HepG2 (cell line): ENCODE measurements around the gene PODXL2. TPM values are rescaled to one million over a fixed set of nuclear protein-coding genes. Genes with fewer than 3 reads are reported as not detected.
A peak's percentile ranks its signal among the peaks of the same experiment; 100 is the strongest.

Source experiments
- ATAC-seq: fragments of 200-7000 bp; cut with Tn5 transposase; 3 replicates; pipeline ENCODE4 v1.9.1; 2020; ENCODE audit warnings: mild to moderate bottlenecking, moderate library complexity
- BruUV-seq: library from RNA; stranded (reverse); fragments of 400-500 nt; replicated peaks from 2 replicates; lab custom pipeline; 2021; lab: Mats Ljungman, UMichigan
- CTCF ChIA-PET: fragments of 300-600 bp; formaldehyde crosslinking; extraction: SDS; loops from one replicate; lab custom pipeline; 2021; ENCODE audit warnings: low total read pairs, inconsistent platforms, low intra/inter-chr PET ratio; lab: Yijun Ruan, JAX
- POLR2A ChIA-PET: fragments of 350-600 bp; sonication (Branson Sonifier 250); formaldehyde crosslinking; loops from one replicate; lab custom pipeline; 2020; ENCODE audit warnings: antibody characterized with exemption, inconsistent platforms; lab: Yijun Ruan, JAX
- DNase-seq: peaks from one replicate; pipeline ENCODE4 v3.0.0-alpha.2; 2015; ENCODE audit warnings: low spot score
- FAIRE-seq: peaks from 3 replicates; lab custom pipeline; 2011; peaks lifted over from hg19 to GRCh38; lab: Jason Lieb, UNC
- H2AFZ ChIP-seq: one replicate; pipeline ENCODE4 v1.6.1; 2011; ENCODE audit warnings: low read length, inconsistent platforms
- H3K27ac ChIP-seq: fragments of 300-600 bp; 3 replicates; pipeline ENCODE4 v1.8.0; 2011; ENCODE audit warnings: mixed run types, mild to moderate bottlenecking, mixed read lengths, low read length, inconsistent platforms; ENCODE audit not compliant: insufficient read depth; ENCODE audit errors: extremely low read length
- H3K27me3 ChIP-seq, 2 experiments: fragments of 200-600 bp in 1 of 2; 2 replicates in 1 of 2; 3 replicates in 1 of 2; pipeline versions ENCODE4 v1.6.0 to v1.8.0; 2011; ENCODE audit warnings: low read length in 2 of 2, mild to moderate bottlenecking in 2 of 2, moderate library complexity in 2 of 2, inconsistent platforms in 1 of 2; ENCODE audit not compliant: insufficient read depth in 2 of 2, control insufficient read depth in 1 of 2
- H3K36me3 ChIP-seq, 2 experiments: fragments of 200-600 bp in 1 of 2; replicated peaks in 1 of 2; 2 replicates in 1 of 2; 3 replicates in 1 of 2; pipeline versions ENCODE4 v1.5.1 to v1.8.0; 2011; ENCODE audit warnings: low read length in 2 of 2, inconsistent platforms in 1 of 2; ENCODE audit not compliant: insufficient read depth in 2 of 2, control insufficient read depth in 1 of 2
- H3K4me1 ChIP-seq: 2 replicates; pipeline ENCODE4 v1.5.1; 2012; ENCODE audit warnings: low read length, inconsistent platforms; ENCODE audit not compliant: insufficient read depth
- H3K4me2 ChIP-seq: 2 replicates; pipeline ENCODE4 v1.6.0; 2011; ENCODE audit warnings: low read depth, low read length, inconsistent platforms
- H3K4me3 ChIP-seq, 3 experiments: fragments of 200-600 bp in 1 of 3; sonication (generic), shearing (Covaris generic) in 1 of 3; replicated peaks in 1 of 3; 2 replicates each; pipeline ENCODE4 v1.5.1; 2011 to 2016; ENCODE audit warnings: low read length in 3 of 3, inconsistent platforms in 2 of 3, low read depth in 2 of 3, mild to moderate bottlenecking in 2 of 3, control low read depth in 1 of 3, mixed read lengths in 1 of 3; ENCODE audit not compliant: insufficient read depth in 1 of 3
- H3K79me2 ChIP-seq: one replicate; pipeline ENCODE4 v1.6.1; 2011; ENCODE audit warnings: low read length, inconsistent platforms; ENCODE audit not compliant: insufficient read depth
- H3K9ac ChIP-seq: 2 replicates; pipeline ENCODE4 v1.6.0; 2011; ENCODE audit warnings: mild to moderate bottlenecking, low read depth, low read length, inconsistent platforms; ENCODE audit not compliant: insufficient read depth
- H3K9me3 ChIP-seq: 2 replicates; pipeline ENCODE4 v1.5.1; 2012; ENCODE audit warnings: mild to moderate bottlenecking, low read length
- H4K20me1 ChIP-seq: 2 replicates; pipeline ENCODE4 v1.6.0; 2011; ENCODE audit warnings: inconsistent platforms, mild to moderate bottlenecking, low read length, moderate library complexity; ENCODE audit not compliant: insufficient read depth
- FIP1L1 ChIP-seq: fragments of 200-400 bp; formaldehyde crosslinking; IDR thresholded peaks from 2 replicates; pipeline ENCODE4 v1.6.1; 2018; ENCODE audit warnings: low read depth, mild to moderate bottlenecking, low read length, moderate library complexity, borderline replicate concordance; ENCODE audit not compliant: insufficient read depth
- PAX8 ChIP-seq: sonication (generic); formaldehyde crosslinking; IDR thresholded peaks from 2 replicates; pipeline ENCODE4 v1.8.0; 2022; ENCODE audit warnings: mild to moderate bottlenecking, missing genetic modification reagents, borderline replicate concordance
- SMARCE1 ChIP-seq: fragments of 450-650 bp; IDR thresholded peaks from 2 replicates; pipeline ENCODE4 v1.6.1; 2017; ENCODE audit warnings: borderline replicate concordance
- ZFP36 ChIP-seq: fragments of 150-350 bp; IDR thresholded peaks from 2 replicates; pipeline ENCODE4 v1.6.1; 2018; ENCODE audit warnings: borderline replicate concordance, low read length, low read depth; ENCODE audit not compliant: partially characterized antibody
- ZFP41 ChIP-seq: sonication (generic); formaldehyde crosslinking; IDR thresholded peaks from 2 replicates; pipeline ENCODE4 v1.4.0; 2020; ENCODE audit warnings: mild to moderate bottlenecking, missing genetic modification reagents, borderline replicate concordance
- ZFP62 ChIP-seq: sonication (generic); formaldehyde crosslinking; IDR thresholded peaks from 2 replicates; pipeline ENCODE4 v1.4.0; 2020; ENCODE audit warnings: missing genetic modification reagents
- ZNF333 ChIP-seq: sonication (generic); formaldehyde crosslinking; IDR thresholded peaks from 2 replicates; pipeline ENCODE4 v1.4.0; 2020; ENCODE audit warnings: mild to moderate bottlenecking, missing genetic modification reagents, borderline replicate concordance
- ZSCAN12 ChIP-seq: sonication (generic); formaldehyde crosslinking; IDR thresholded peaks from 2 replicates; pipeline ENCODE4 v1.9.0; 2021; ENCODE audit warnings: mild to moderate bottlenecking, missing genetic modification reagents
- WGBS: methylation state at CpG from one replicate; pipeline ENCODE4 v1.1.6; 2017; ENCODE audit warnings: low lambda C conversion rate; 5-methylcytosine and 5-hydroxymethylcytosine counted together
- in situ Hi-C: cut with HindIII; loops from 2 replicates; pipeline ENCODE4 v1.10.0; 2017; ENCODE audit warnings: low pct_unique_long_range_greater_than_20kb; ENCODE audit not compliant: extremely low pct_ligation_motif_present
- intact Hi-C: fragments of 100-400 bp; cut with micrococcal nuclease; formaldehyde crosslinking; loops from one replicate; pipeline ENCODE4 v1.10.0; 2022; ENCODE audit not compliant: unreplicated experiment
- polyA plus RNA-seq, 8 experiments: library from polyadenylated mRNA; depleted of rRNA in 3 of 8; stranded (reverse) in 7 of 8; unstranded in 1 of 8; fragments of >200 nt; fragmentation: Illumina TruSeq in 4 of 8; extraction: Trizol in 4 of 8; gene quantifications; 2 replicates each; pipeline versions ENCODE4 v1.2.1 to v1.2.3, GENCODE V29; 2011 to 2016; ENCODE audit warnings: low read depth in 4 of 8, missing spikeins in 1 of 8, mixed read lengths in 1 of 8; ENCODE audit not compliant: insufficient read depth in 1 of 8
- total RNA-seq, 5 experiments: library from RNA; depleted of rRNA; stranded (reverse); fragments of >200 nt; fragmentation: Illumina TruSeq; extraction: Trizol; gene quantifications; 2 replicates each; pipeline ENCODE4 v1.2.3, GENCODE V29; 2016; ENCODE audit warnings: low read depth in 1 of 5
- TF ChIP-seq, protein P1 (sequence below): sonication (generic); formaldehyde crosslinking; IDR thresholded peaks from 2 replicates; pipeline ENCODE4 v1.5.1; 2020; ENCODE audit warnings: missing genetic modification reagents, mild to moderate bottlenecking, borderline replicate concordance

The PODXL2 gene
- total and polyA plus RNA-seq, 2 of the 13 experiments (the other 11 are each of a cell fraction or from before 2014, with no cell fraction given): 20.4 to 25.1 TPM

DNA sequence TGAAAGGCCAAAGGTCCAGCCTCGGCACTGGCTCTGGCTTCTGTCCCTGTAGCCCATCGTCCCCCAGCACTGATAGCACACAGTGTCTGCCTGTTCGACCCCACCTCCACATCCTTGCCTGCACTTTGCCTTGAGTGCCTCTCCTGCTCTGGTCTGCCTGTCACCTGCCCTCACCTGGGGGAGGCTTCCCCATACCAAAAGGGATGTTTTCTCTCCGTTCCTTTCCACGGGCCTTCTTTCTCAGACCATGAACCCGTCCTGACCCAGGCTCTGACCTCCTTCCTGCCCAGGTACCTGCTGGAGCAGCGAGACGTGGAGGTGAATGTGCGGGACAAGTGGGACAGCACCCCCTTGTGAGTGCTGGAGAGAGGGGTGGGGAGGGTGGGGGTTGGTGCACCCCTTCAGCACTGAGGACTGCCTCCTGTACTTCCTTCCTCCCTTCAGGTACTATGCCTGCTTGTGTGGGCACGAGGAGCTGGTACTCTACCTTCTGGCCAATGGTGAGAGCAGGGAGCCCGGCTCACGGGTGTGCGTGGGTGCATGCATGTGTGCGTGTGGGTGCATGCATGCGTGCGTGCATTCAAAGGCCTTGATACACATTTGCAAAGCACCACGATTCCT lies 45.2 kb downstream of the PODXL2 start:
- Histone ChIP-seq H3K4me1 (peaks cover 19% of the 10 kb centered on the region), H3K27me3 (peaks cover 0 to 4% of the 10 kb centered on the region in 2 experiments; a peak in 1 of 5 replicates), H2AFZ (no peak overlapping the region), H3K9me3 (no peaks in the 10 kb centered on the region), H3K4me2 (peak overlapping the region; percentile 76), H3K27ac (no peak overlapping the region), H3K36me3 (no peaks in the 10 kb centered on the region), H3K4me3 (peak overlapping the region in 1 of 3 experiments; percentile 78; a peak in 3 of 6 replicates), H3K79me2 (no peaks in the 10 kb centered on the region), H3K9ac (no peak overlapping the region; the same call in 1 of the 2 replicates), H4K20me1 (no peaks in the 10 kb centered on the region)
- CTCF ChIA-PET: no interaction called here
- FAIRE-seq: no peak
- 53% methylated on average over 15 of the region's 17 CpGs for WGBS
- TF ChIP-seq ZFP36: no peak
- TF ChIP-seq FIP1L1: no peak
- no peak for TF ChIP-seq ZSCAN12
- TF ChIP-seq ZFP41 (CRISPR knock-in tag): no peak
- no peak for TF ChIP-seq SMARCE1
- TF ChIP-seq ZNF333 (CRISPR knock-in tag): no peak
- TF ChIP-seq, protein P1, sequence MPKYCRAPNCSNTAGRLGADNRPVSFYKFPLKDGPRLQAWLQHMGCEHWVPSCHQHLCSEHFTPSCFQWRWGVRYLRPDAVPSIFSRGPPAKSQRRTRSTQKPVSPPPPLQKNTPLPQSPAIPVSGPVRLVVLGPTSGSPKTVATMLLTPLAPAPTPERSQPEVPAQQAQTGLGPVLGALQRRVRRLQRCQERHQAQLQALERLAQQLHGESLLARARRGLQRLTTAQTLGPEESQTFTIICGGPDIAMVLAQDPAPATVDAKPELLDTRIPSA (CRISPR knock-in tag): no peak
- no peak for TF ChIP-seq ZFP62 (CRISPR knock-in tag)
- no peak for TF ChIP-seq PAX8
- intact Hi-C loops (no loop called here), in situ Hi-C loops (no loop called here)
- peak; percentile 4; the same call in 2 of the 3 replicates for ATAC-seq
- BruUV-seq: no TSS peak
- no peak for DNase-seq
- POLR2A ChIA-PET: no interaction called here
